GM23338 (cell line): ENCODE results near the gene GPR3. TPM values are rescaled to one million over a fixed set of nuclear protein-coding genes. Genes with fewer than 3 reads are reported as not detected.

ENCODE experiments used
- ATAC-seq: fragments of 200-7000 bp; cut with Tn5 transposase; 3 replicates; pipeline ENCODE4 v1.9.1; 2020
- DNase-seq: peaks from one replicate; pipeline ENCODE4 v3.0.0-alpha.2; 2015; ENCODE audit warnings: low spot score
- H2AFZ ChIP-seq: fragments of 200-600 bp; sonication (generic); 2 replicates; pipeline ENCODE4 v1.8.0; 2016; ENCODE audit warnings: antibody characterized with exemption, mild to moderate bottlenecking, moderate library complexity
- H3F3A ChIP-seq: fragments of 200-600 bp; sonication (generic); replicated peaks from 2 replicates; pipeline ENCODE4 v1.8.0; 2017; ENCODE audit warnings: antibody characterized with exemption, mixed run types, low read depth
- H3K27ac ChIP-seq: fragments of 200-600 bp; sonication (generic); 2 replicates; pipeline ENCODE4 v1.6.1; 2016; ENCODE audit warnings: low read depth
- H3K27me3 ChIP-seq: fragments of 200-600 bp; sonication (generic); 2 replicates; pipeline ENCODE4 v1.8.0; 2016; ENCODE audit warnings: mild to moderate bottlenecking, mixed run types, moderate library complexity; ENCODE audit not compliant: insufficient read depth
- H3K36me3 ChIP-seq: fragments of 200-600 bp; sonication (generic); 2 replicates; pipeline ENCODE4 v1.8.0; 2016; ENCODE audit warnings: mild to moderate bottlenecking; ENCODE audit not compliant: insufficient read depth
- H3K4me1 ChIP-seq: fragments of 200-600 bp; sonication (generic); 2 replicates; pipeline ENCODE4 v1.8.0; 2016; ENCODE audit warnings: mild to moderate bottlenecking, moderate library complexity; ENCODE audit not compliant: insufficient read depth
- H3K4me2 ChIP-seq: fragments of 200-600 bp; sonication (generic); 2 replicates; pipeline ENCODE4 v1.7.1; 2017; ENCODE audit warnings: mixed run types
- H3K4me3 ChIP-seq: fragments of 200-600 bp; sonication (generic); 2 replicates; pipeline ENCODE4 v1.6.1; 2016; ENCODE audit warnings: mixed run types
- H3K79me2 ChIP-seq: fragments of 200-600 bp; sonication (generic); replicated peaks from 2 replicates; pipeline ENCODE4 v1.8.0; 2017; ENCODE audit warnings: mild to moderate bottlenecking; ENCODE audit not compliant: insufficient read depth
- H3K9me2 ChIP-seq: fragments of 200-600 bp; sonication (generic); 2 replicates; pipeline ENCODE4 v1.8.0; 2017; ENCODE audit not compliant: insufficient read depth
- H4K20me1 ChIP-seq: fragments of 200-600 bp; sonication (generic); replicated peaks from 2 replicates; pipeline ENCODE4 v1.8.0; 2017; ENCODE audit warnings: mild to moderate bottlenecking; ENCODE audit not compliant: insufficient read depth
- H3K27ac Mint-ChIP-seq: 2 replicates; pipeline ENCODE4 v1.8.0; 2020; ENCODE audit warnings: inconsistent platforms, mild to moderate bottlenecking, moderate library complexity, mixed read lengths
- H3K27me3 Mint-ChIP-seq: 3 replicates; pipeline ENCODE4 v1.8.0; 2022; ENCODE audit warnings: low read depth, mild to moderate bottlenecking, moderate library complexity, mixed read lengths, inconsistent platforms; ENCODE audit not compliant: insufficient read depth, poor library complexity
- H3K36me3 Mint-ChIP-seq: 3 replicates; pipeline ENCODE4 v1.8.0; 2021; ENCODE audit warnings: low read depth, mild to moderate bottlenecking, inconsistent platforms, moderate library complexity, mixed read lengths
- H3K4me1 Mint-ChIP-seq: 3 replicates; pipeline ENCODE4 v1.8.0; 2020; ENCODE audit warnings: mild to moderate bottlenecking, inconsistent platforms, mixed read lengths
- H3K4me3 Mint-ChIP-seq: 3 replicates; pipeline ENCODE4 v1.8.0; 2021; ENCODE audit warnings: moderate library complexity, mild to moderate bottlenecking, inconsistent platforms, mixed read lengths
- H3K9me3 Mint-ChIP-seq: 3 replicates; pipeline ENCODE4 v1.8.0; 2020; ENCODE audit warnings: moderate library complexity, mild to moderate bottlenecking, inconsistent platforms, mixed read lengths
- CREB1 ChIP-seq: fragments of 250-450 bp; sonication (Bioruptor Pico); IDR thresholded peaks from 2 replicates; pipeline ENCODE4 v1.5.0; 2020; ENCODE audit warnings: low read depth, mild to moderate bottlenecking, moderate library complexity
- CTCF ChIP-seq, 2 experiments: fragments of 200-600 bp in 1 of 2; sonication (generic) in 1 of 2; conservative IDR thresholded peaks; 2 replicates each; pipeline versions ENCODE4 v1.5.1 to v1.6.1; 2016 to 2017; ENCODE audit warnings: antibody characterized with exemption in 2 of 2, low read depth in 2 of 2, mild to moderate bottlenecking in 2 of 2, moderate library complexity in 1 of 2
- EZH2phosphoT487 ChIP-seq: fragments of 200-600 bp; sonication (generic); IDR thresholded peaks from one replicate; pipeline ENCODE4 v1.8.1; 2018; ENCODE audit warnings: antibody characterized with exemption; ENCODE audit not compliant: unreplicated experiment
- JUNB ChIP-seq: IDR thresholded peaks from one replicate; pipeline ENCODE4 v1.6.1; 2016; ENCODE audit warnings: antibody characterized with exemption; ENCODE audit not compliant: unreplicated experiment
- NANOG ChIP-seq: IDR thresholded peaks from 2 replicates; pipeline ENCODE4 v1.6.1; 2016; ENCODE audit warnings: antibody characterized with exemption, borderline replicate concordance
- POLR2AphosphoS5 ChIP-seq: IDR thresholded peaks from 2 replicates; pipeline ENCODE4 v1.6.1; 2016; ENCODE audit warnings: antibody characterized with exemption, low read depth
- STAT1 ChIP-seq: IDR thresholded peaks from one replicate; pipeline ENCODE4 v1.6.1; 2016; ENCODE audit warnings: antibody characterized with exemption; ENCODE audit not compliant: unreplicated experiment
- ZNF114 ChIP-seq: fragments of 250-450 bp; sonication (Bioruptor Pico); IDR thresholded peaks from 2 replicates; pipeline ENCODE4 v1.5.0; 2020; ENCODE audit warnings: mild to moderate bottlenecking, moderate library complexity
- polyA plus RNA-seq: library from polyadenylated mRNA; unstranded; fragments of >200 nt; fragmentation: Nextera tagmentation; extraction: Ambion mirVana; gene quantifications from 2 replicates; pipeline ENCODE4 v1.2.1, GENCODE V29; 2016
- total RNA-seq: library from RNA; depleted of rRNA; stranded (reverse); fragments of >200 nt; shearing (Covaris generic); gene quantifications from 2 replicates; pipeline ENCODE4 v1.2.3, GENCODE V29; 2014
- TF ChIP-seq, protein P1 (sequence below): IDR thresholded peaks from 2 replicates; pipeline ENCODE4 v1.6.1; 2016; ENCODE audit warnings: antibody characterized with exemption
- TF ChIP-seq, protein P2 (sequence below): IDR thresholded peaks from one replicate; pipeline ENCODE4 v1.6.1; 2018; ENCODE audit warnings: antibody characterized with exemption; ENCODE audit not compliant: unreplicated experiment

Gene GPR3
- total and polyA plus RNA-seq, 2 experiments from 2014 or later, result 5.9 to 9.1 TPM

DNA sequence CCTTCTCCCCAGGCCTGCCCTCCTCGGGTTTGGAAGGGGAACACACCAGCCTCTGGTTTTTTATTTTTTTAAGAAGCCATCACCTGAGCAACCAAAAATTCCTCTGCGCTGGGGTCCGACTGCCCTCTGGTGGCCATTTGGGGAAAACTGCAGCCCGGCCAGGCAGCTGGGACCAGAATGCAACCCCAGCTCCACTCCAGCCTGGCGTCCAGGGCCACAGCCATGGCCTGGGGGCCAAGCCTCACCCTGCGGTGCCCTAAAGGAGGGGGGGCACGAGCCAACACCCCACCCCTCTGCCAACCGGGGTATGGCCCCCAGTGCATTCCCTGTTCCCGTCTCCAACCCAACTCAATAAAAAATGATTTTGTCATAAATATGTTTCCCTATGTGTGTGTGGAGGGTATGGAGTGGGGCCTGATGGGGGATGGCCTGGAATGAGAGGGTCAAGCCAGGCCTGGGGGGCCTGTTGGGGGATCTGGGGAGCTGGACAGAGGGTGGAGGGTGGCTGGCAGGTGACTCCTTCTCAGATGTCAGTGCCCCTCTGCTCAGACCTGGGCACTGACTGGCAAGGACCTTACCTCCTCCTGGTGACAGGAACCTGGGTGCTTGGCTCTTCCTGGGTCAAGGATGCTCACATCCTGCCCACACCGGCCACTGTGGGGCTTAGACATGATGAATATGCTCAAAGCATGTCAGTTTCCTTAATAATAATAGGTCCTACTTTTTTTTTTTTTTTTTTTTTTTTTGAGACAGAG lies 3.2 kb downstream of the GPR3 start:
- no peaks in the 10 kb centered on the region for H3K9me2 ChIP-seq
- H3K4me3 ChIP-seq, result no peak overlapping the region
- H3K4me3 Mint-ChIP-seq, result no peak overlapping the region
- no peak overlapping the region for H3K27ac ChIP-seq
- ATAC-seq (peak; percentile 25), DNase-seq (peak; percentile 91)
- no peak overlapping the region for H3K4me2 ChIP-seq
- H3K36me3 ChIP-seq, result no peaks in the 10 kb centered on the region
- no peak overlapping the region for H3K27ac Mint-ChIP-seq
- no peaks in the 10 kb centered on the region for H3K27me3 ChIP-seq
- H3K4me1 ChIP-seq, result peaks cover 28% of the 10 kb centered on the region
- peaks cover 53% of the 10 kb centered on the region for H3K4me1 Mint-ChIP-seq
- H4K20me1 ChIP-seq, result no peaks in the 10 kb centered on the region
- no peak for TF ChIP-seq CREB1
- no peak for TF ChIP-seq EZH2phosphoT487
- peak; percentile 89 to 94 for TF ChIP-seq CTCF (conservative IDR thresholded peaks at IDR 0.05; ENCODE audit: low read depth in 2 of 2)
- TF ChIP-seq, protein P1, sequence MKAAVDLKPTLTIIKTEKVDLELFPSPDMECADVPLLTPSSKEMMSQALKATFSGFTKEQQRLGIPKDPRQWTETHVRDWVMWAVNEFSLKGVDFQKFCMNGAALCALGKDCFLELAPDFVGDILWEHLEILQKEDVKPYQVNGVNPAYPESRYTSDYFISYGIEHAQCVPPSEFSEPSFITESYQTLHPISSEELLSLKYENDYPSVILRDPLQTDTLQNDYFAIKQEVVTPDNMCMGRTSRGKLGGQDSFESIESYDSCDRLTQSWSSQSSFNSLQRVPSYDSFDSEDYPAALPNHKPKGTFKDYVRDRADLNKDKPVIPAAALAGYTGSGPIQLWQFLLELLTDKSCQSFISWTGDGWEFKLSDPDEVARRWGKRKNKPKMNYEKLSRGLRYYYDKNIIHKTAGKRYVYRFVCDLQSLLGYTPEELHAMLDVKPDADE, result no peak
- H3K27me3 Mint-ChIP-seq, result peaks cover 36% of the 10 kb centered on the region
- H3K36me3 Mint-ChIP-seq, result peaks cover 5% of the 10 kb centered on the region; the same call in 1 of the 3 replicates
- H3K9me3 Mint-ChIP-seq, result no peaks in the 10 kb centered on the region
- no peak overlapping the region for H2AFZ ChIP-seq
- no peaks in the 10 kb centered on the region for H3K79me2 ChIP-seq
- peaks cover 7% of the 10 kb centered on the region; the same call in 1 of the 2 replicates for H3F3A ChIP-seq

DNA sequence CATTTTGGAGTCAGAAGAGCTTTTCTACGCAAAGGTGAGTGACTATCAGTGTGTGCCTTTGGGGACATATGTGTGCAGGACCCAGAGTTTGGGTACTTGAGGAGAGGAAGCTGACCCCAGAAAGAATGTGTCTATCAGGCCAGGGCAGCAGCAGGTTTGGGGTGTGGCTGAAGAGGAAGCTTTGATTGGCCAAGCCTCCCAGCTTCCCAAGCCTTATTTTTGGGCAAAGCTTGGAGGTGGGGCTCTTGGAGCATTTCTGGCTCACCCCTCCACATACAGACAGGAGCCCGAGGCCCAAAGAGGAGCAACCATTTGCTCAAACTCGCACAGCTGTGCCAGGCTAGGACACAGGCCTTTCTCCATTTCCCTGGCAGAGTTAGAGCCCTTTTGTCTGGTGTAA lies 4.7 kb downstream of the GPR3 start:
- Histone ChIP-seq H3K4me2 (no peak overlapping the region), H3K4me3 (no peak overlapping the region), H2AFZ (no peak overlapping the region), H3K27ac (no peak overlapping the region), H3F3A (peaks cover 7% of the 10 kb centered on the region; the same call in 1 of the 2 replicates), H3K4me1 (peaks cover 21% of the 10 kb centered on the region), H3K9me2 (no peaks in the 10 kb centered on the region), H3K79me2 (no peaks in the 10 kb centered on the region), H3K36me3 (no peaks in the 10 kb centered on the region), H3K27me3 (no peaks in the 10 kb centered on the region), H4K20me1 (no peaks in the 10 kb centered on the region)
- H3K4me3 Mint-ChIP-seq, result no peak overlapping the region
- H3K9me3 Mint-ChIP-seq, result no peaks in the 10 kb centered on the region
- peaks cover 41% of the 10 kb centered on the region for H3K4me1 Mint-ChIP-seq
- no peak for ATAC-seq
- H3K36me3 Mint-ChIP-seq, result peaks cover 5% of the 10 kb centered on the region; the same call in 1 of the 3 replicates
- peak; percentile 48 for DNase-seq
- H3K27ac Mint-ChIP-seq, result 0 out of 2 replicates have a peak overlapping the region, but pooled peaks have one; percentile 75
- peaks cover 28% of the 10 kb centered on the region for H3K27me3 Mint-ChIP-seq
- TF ChIP-seq EZH2phosphoT487 (no peak), POLR2AphosphoS5 (no peak), NANOG (no peak), ZNF114 (no peak), STAT1 (no peak), JUNB (no peak)
- TF ChIP-seq, protein P1, result no peak
- TF ChIP-seq, protein P2, sequence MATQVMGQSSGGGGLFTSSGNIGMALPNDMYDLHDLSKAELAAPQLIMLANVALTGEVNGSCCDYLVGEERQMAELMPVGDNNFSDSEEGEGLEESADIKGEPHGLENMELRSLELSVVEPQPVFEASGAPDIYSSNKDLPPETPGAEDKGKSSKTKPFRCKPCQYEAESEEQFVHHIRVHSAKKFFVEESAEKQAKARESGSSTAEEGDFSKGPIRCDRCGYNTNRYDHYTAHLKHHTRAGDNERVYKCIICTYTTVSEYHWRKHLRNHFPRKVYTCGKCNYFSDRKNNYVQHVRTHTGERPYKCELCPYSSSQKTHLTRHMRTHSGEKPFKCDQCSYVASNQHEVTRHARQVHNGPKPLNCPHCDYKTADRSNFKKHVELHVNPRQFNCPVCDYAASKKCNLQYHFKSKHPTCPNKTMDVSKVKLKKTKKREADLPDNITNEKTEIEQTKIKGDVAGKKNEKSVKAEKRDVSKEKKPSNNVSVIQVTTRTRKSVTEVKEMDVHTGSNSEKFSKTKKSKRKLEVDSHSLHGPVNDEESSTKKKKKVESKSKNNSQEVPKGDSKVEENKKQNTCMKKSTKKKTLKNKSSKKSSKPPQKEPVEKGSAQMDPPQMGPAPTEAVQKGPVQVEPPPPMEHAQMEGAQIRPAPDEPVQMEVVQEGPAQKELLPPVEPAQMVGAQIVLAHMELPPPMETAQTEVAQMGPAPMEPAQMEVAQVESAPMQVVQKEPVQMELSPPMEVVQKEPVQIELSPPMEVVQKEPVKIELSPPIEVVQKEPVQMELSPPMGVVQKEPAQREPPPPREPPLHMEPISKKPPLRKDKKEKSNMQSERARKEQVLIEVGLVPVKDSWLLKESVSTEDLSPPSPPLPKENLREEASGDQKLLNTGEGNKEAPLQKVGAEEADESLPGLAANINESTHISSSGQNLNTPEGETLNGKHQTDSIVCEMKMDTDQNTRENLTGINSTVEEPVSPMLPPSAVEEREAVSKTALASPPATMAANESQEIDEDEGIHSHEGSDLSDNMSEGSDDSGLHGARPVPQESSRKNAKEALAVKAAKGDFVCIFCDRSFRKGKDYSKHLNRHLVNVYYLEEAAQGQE, result no peak
